SJSA1 (cell line): ENCODE data around the gene GH2. TPM values are rescaled to one million over a fixed set of nuclear protein-coding genes. Genes with fewer than 3 reads are reported as not detected.
"Not testable (repeated sequence)": the region's sequence is repeated elsewhere in the genome, so short reads cannot be mapped to it uniquely, and the experiment has no call there.

Experiments
- DNase-seq, 2 experiments: peaks; one replicate each; pipeline ENCODE4 v3.0.0-alpha.2; 2015 to 2020; ENCODE audit warnings: low spot score in 2 of 2, low read depth in 1 of 2
- H3K27ac ChIP-seq: fragments of 250-450 bp; sonication (Bioruptor Pico); 2 replicates; pipeline ENCODE4 v1.5.1; 2020; ENCODE audit warnings: mild to moderate bottlenecking, moderate library complexity
- H3K27me3 ChIP-seq: fragments of 250-450 bp; sonication (Bioruptor Pico); replicated peaks from 2 replicates; pipeline ENCODE4 v1.5.1; 2020; ENCODE audit warnings: mild to moderate bottlenecking, moderate library complexity
- H3K36me3 ChIP-seq: fragments of 250-450 bp; sonication (Bioruptor Pico); 2 replicates; pipeline ENCODE4 v1.5.1; 2020; ENCODE audit warnings: mild to moderate bottlenecking
- H3K4me1 ChIP-seq: fragments of 250-450 bp; sonication (Bioruptor Pico); replicated peaks from 2 replicates; pipeline ENCODE4 v1.6.1; 2021; ENCODE audit warnings: mild to moderate bottlenecking
- H3K4me3 ChIP-seq: fragments of 250-450 bp; sonication (Bioruptor Pico); 2 replicates; pipeline ENCODE4 v1.5.1; 2020; ENCODE audit warnings: mild to moderate bottlenecking
- H3K9me3 ChIP-seq: fragments of 250-450 bp; sonication (Bioruptor Pico); replicated peaks from 2 replicates; pipeline ENCODE4 v1.5.1; 2020; ENCODE audit warnings: mild to moderate bottlenecking
- total RNA-seq: library from RNA; depleted of rRNA; stranded (reverse); fragments of >200 nt; shearing (Covaris generic); gene quantifications from 2 replicates; pipeline ENCODE4 v1.2.3, GENCODE V29; 2014

GH2 gene
- total RNA-seq, 1 experiment from 2014 or later, result not detected

- not testable (repeated sequence) for DNase-seq, H3K27me3 ChIP-seq, H3K4me1 ChIP-seq, H3K9me3 ChIP-seq, H3K36me3 ChIP-seq, H3K4me3 ChIP-seq, H3K27ac ChIP-seq
These were observed 17.4 kb upstream of the GH2 start for GRCh38 chr17:63898899-63899798.

- H3K9me3 ChIP-seq, H3K4me1 ChIP-seq, DNase-seq, H3K27ac ChIP-seq, H3K36me3 ChIP-seq, H3K4me3 ChIP-seq: not testable (repeated sequence)
- peaks cover 11% of the 10 kb centered on the region for H3K27me3 ChIP-seq
These were observed 15.0 kb upstream of the GH2 start, which contains the start of gene CSH1 for GRCh38 chr17:63896524-63897354. TSS of gene CSH1 (minus strand) at chr17:63896574. CDS start at chr17:63896511, 63 bp downstream.

GRCh38 chr17:63894821-63895220, 13.1 kb upstream of the GH2 start:
- H3K36me3 ChIP-seq, H3K4me3 ChIP-seq, H3K4me1 ChIP-seq, H3K9me3 ChIP-seq, H3K27ac ChIP-seq: not testable (repeated sequence)
- peak in 1 of 2 experiments; percentile 30 for DNase-seq
- H3K27me3 ChIP-seq, result peaks cover 11% of the 10 kb centered on the region

GRCh38 chr17:63894021-63894420, 12.3 kb upstream of the GH2 start:
- H3K4me3 ChIP-seq, H3K27ac ChIP-seq, H3K9me3 ChIP-seq, H3K36me3 ChIP-seq, H3K4me1 ChIP-seq: not testable (repeated sequence)
- H3K27me3 ChIP-seq, result peaks cover 11% of the 10 kb centered on the region
- DNase-seq, result peak in 1 of 2 experiments; percentile 35

GRCh38 chr17:63892316-63893037, 10.7 kb upstream of the GH2 start:
- H3K27me3 ChIP-seq, result peaks cover 11% of the 10 kb centered on the region
- DNase-seq, H3K4me1 ChIP-seq, H3K9me3 ChIP-seq, H3K4me3 ChIP-seq, H3K27ac ChIP-seq, H3K36me3 ChIP-seq: not testable (repeated sequence)

- H3K4me3 ChIP-seq, H3K9me3 ChIP-seq, H3K4me1 ChIP-seq, H3K36me3 ChIP-seq, H3K27ac ChIP-seq: not testable (repeated sequence)
- peaks cover 11% of the 10 kb centered on the region for H3K27me3 ChIP-seq
- DNase-seq, result peak in 1 of 2 experiments; percentile 52
These were observed 7.5 kb upstream of the GH2 start for GRCh38 chr17:63889026-63889848.

GRCh38 chr17:63885119-63885518, 3.4 kb upstream of the GH2 start:
- DNase-seq, result peak in 1 of 2 experiments; percentile 27
- H3K36me3 ChIP-seq, H3K4me1 ChIP-seq, H3K9me3 ChIP-seq, H3K4me3 ChIP-seq, H3K27me3 ChIP-seq, H3K27ac ChIP-seq: not testable (repeated sequence)

GRCh38 chr17:63882626-63883126, 932 bp upstream of the GH2 start:
- not testable (repeated sequence) for DNase-seq, H3K9me3 ChIP-seq, H3K27ac ChIP-seq, H3K4me3 ChIP-seq, H3K27me3 ChIP-seq, H3K4me1 ChIP-seq, H3K36me3 ChIP-seq

- not testable (repeated sequence) for H3K4me1 ChIP-seq, H3K27ac ChIP-seq, H3K27me3 ChIP-seq, H3K4me3 ChIP-seq, H3K9me3 ChIP-seq, H3K36me3 ChIP-seq
- peak in 1 of 2 experiments; percentile 39 for DNase-seq
These were observed 407 bp downstream of the GH2 start for GRCh38 chr17:63881337-63881736.

GRCh38 chr17:63880706-63881105, 1.0 kb downstream of the GH2 start:
- Histone ChIP-seq H3K27ac (no peak overlapping the region), H3K9me3 (no peaks in the 10 kb centered on the region), H3K4me3 (no peak overlapping the region), H3K27me3 (no peaks in the 10 kb centered on the region), H3K4me1 (no peaks in the 10 kb centered on the region), H3K36me3 (no peaks in the 10 kb centered on the region)
- peak in 1 of 2 experiments; percentile 44 for DNase-seq

- DNase-seq, result not testable (repeated sequence)
These were observed 3.3 kb downstream of the GH2 start for GRCh38 chr17:63878413-63878812.

GRCh38 chr17:63874693-63875092, 7.1 kb downstream of the GH2 start:
- DNase-seq, H3K4me3 ChIP-seq, H3K36me3 ChIP-seq, H3K27ac ChIP-seq, H3K9me3 ChIP-seq, H3K27me3 ChIP-seq, H3K4me1 ChIP-seq: not testable (repeated sequence)

More at GRCh38 chr17:63878413-63878812, 3.3 kb downstream of the GH2 start:
- H3K36me3 ChIP-seq, H3K27ac ChIP-seq, H3K4me1 ChIP-seq, H3K4me3 ChIP-seq, H3K27me3 ChIP-seq, H3K9me3 ChIP-seq: not testable (repeated sequence)
